Measurements from ENCODE around the gene C1orf141. TPM values are rescaled to one million over a fixed set of nuclear protein-coding genes. Genes with fewer than 3 reads are reported as not detected.

C1orf141 gene
- total and polyA plus RNA-seq, 2 experiments from 2014 or later: not detected

DNA sequence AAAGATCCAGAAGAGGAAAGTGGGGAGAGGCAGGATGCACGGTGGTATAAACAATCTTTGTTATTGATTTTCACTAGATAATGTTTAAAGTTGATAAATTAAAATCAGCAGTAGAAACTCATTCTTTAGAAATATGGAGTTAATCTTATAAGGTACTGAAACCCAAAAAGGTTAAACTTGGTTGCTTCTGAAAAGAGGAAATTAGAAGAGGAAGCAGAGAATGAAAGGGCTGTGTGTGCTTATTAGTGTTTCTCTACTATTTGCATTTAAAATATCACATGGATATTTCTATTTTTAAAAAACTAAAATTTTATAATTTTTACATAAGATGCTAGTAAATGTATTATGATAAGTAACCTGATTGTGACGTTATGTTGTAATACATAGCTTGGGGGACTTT is 24.4 kb downstream of the C1orf141 start:
- TF ChIP-seq, protein P1, sequence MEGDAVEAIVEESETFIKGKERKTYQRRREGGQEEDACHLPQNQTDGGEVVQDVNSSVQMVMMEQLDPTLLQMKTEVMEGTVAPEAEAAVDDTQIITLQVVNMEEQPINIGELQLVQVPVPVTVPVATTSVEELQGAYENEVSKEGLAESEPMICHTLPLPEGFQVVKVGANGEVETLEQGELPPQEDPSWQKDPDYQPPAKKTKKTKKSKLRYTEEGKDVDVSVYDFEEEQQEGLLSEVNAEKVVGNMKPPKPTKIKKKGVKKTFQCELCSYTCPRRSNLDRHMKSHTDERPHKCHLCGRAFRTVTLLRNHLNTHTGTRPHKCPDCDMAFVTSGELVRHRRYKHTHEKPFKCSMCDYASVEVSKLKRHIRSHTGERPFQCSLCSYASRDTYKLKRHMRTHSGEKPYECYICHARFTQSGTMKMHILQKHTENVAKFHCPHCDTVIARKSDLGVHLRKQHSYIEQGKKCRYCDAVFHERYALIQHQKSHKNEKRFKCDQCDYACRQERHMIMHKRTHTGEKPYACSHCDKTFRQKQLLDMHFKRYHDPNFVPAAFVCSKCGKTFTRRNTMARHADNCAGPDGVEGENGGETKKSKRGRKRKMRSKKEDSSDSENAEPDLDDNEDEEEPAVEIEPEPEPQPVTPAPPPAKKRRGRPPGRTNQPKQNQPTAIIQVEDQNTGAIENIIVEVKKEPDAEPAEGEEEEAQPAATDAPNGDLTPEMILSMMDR (IDR thresholded peaks at IDR 0.05; ENCODE audit: low read depth, low read length): no peak
- DNase-seq (ENCODE audit: low read depth in 1 of 2, low spot score in 1 of 2): no peak
- Histone ChIP-seq H3K36me3 (no peaks in the 10 kb centered on the region), H3K4me1 (ENCODE audit: low read depth) (no peaks in the 10 kb centered on the region), H3K4me3 (no peak overlapping the region), H3K27me3 (no peaks in the 10 kb centered on the region), H3K9me3 (ENCODE audit: low read depth) (no peaks in the 10 kb centered on the region), H3K27ac (no peak overlapping the region)

DNA sequence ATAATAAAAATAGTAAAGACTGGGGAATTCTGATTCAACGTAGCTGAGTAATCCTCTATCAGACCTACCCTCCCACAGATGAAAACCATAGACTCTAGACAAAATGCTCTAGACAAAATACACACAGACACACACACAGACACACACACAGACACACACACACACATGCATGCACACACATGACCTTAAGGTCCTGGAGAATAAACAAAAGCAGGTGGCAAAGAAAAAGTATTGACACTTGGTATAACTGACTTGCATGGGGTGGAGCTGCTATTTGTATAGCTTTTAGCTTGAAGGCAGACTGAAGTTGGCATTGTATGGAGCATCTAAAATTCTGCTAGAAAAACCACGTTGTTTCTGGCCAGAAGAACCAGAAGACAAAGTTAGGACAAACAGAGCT is 29.3 kb downstream of the C1orf141 start:
- TF ChIP-seq, protein P1 (IDR thresholded peaks at IDR 0.05; ENCODE audit: low read depth, low read length): no peak
- H3K27me3 ChIP-seq: no peaks in the 10 kb centered on the region
- no peak for DNase-seq (ENCODE audit: low read depth in 1 of 2, low spot score in 1 of 2)
- no peaks in the 10 kb centered on the region for H3K36me3 ChIP-seq
- peaks cover 4% of the 10 kb centered on the region for H3K4me1 ChIP-seq (ENCODE audit: low read depth)
- H3K4me3 ChIP-seq: no peak overlapping the region
- no peak overlapping the region for H3K27ac ChIP-seq
- no peaks in the 10 kb centered on the region for H3K9me3 ChIP-seq (ENCODE audit: low read depth)

GRCh38 chr1:67103548-67103947 is 31.2 kb downstream of the C1orf141 start:
- no peak overlapping the region for H3K27ac ChIP-seq
- no peaks in the 10 kb centered on the region for H3K36me3 ChIP-seq
- DNase-seq (ENCODE audit: low read depth in 1 of 2, low spot score in 1 of 2): no peak
- TF ChIP-seq, protein P1 (IDR thresholded peaks at IDR 0.05; ENCODE audit: low read depth, low read length): no peak
- no peak overlapping the region for H3K4me3 ChIP-seq
- no peaks in the 10 kb centered on the region for H3K9me3 ChIP-seq (ENCODE audit: low read depth)
- no peaks in the 10 kb centered on the region for H3K27me3 ChIP-seq
- H3K4me1 ChIP-seq (ENCODE audit: low read depth): peaks cover 4% of the 10 kb centered on the region

- no peak overlapping the region for H3K27ac ChIP-seq
- peaks cover 4% of the 10 kb centered on the region for H3K4me1 ChIP-seq (ENCODE audit: low read depth)
- no peaks in the 10 kb centered on the region for H3K36me3 ChIP-seq
- H3K4me3 ChIP-seq: no peak overlapping the region
- no peaks in the 10 kb centered on the region for H3K9me3 ChIP-seq (ENCODE audit: low read depth)
- DNase-seq (ENCODE audit: low read depth in 1 of 2, low spot score in 1 of 2): peak in 1 of 2 donors; percentile 12
- H3K27me3 ChIP-seq: no peaks in the 10 kb centered on the region
- TF ChIP-seq, protein P1 (IDR thresholded peaks at IDR 0.05; ENCODE audit: low read depth, low read length): no peak
These were observed 33.9 kb downstream of the C1orf141 start for GRCh38 chr1:67100833-67101232.

DNA sequence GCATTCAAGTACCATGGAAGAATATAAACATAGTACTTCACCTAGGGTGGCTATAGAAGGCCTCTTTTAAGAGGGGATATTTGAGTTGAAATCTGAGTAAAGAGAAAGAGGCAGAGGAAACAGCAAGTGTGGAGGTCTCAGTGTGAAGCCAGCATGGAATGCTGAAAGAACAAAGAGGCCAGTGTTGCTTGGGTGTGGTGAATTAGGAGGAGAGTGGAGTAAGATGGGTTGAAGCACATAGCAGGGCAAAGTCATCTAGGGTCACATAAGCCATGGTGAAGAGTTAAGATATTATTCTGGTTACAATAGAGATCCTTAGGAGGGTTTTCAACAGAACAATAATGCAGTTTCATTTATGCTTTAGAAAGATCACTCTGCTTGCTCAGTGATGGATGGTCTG is 37.5 kb downstream of the C1orf141 start:
- no peak for DNase-seq (ENCODE audit: low read depth in 1 of 2, low spot score in 1 of 2)
- TF ChIP-seq, protein P1 (IDR thresholded peaks at IDR 0.05; ENCODE audit: low read depth, low read length): no peak
- H3K4me3 ChIP-seq: no peak overlapping the region
- H3K9me3 ChIP-seq (ENCODE audit: low read depth): no peaks in the 10 kb centered on the region
- no peak overlapping the region for H3K27ac ChIP-seq
- no peaks in the 10 kb centered on the region for H3K36me3 ChIP-seq
- no peaks in the 10 kb centered on the region for H3K27me3 ChIP-seq
- peaks cover 4% of the 10 kb centered on the region for H3K4me1 ChIP-seq (ENCODE audit: low read depth)

GRCh38 chr1:67094191-67094590 is 40.6 kb downstream of the C1orf141 start:
- TF ChIP-seq, protein P1 (IDR thresholded peaks at IDR 0.05; ENCODE audit: low read depth, low read length): no peak
- no peak overlapping the region for H3K27ac ChIP-seq
- no peak for DNase-seq (ENCODE audit: low read depth in 1 of 2, low spot score in 1 of 2)
- no peaks in the 10 kb centered on the region for H3K9me3 ChIP-seq (ENCODE audit: low read depth)
- H3K4me3 ChIP-seq: no peak overlapping the region
- H3K27me3 ChIP-seq: no peaks in the 10 kb centered on the region
- no peaks in the 10 kb centered on the region for H3K36me3 ChIP-seq
- H3K4me1 ChIP-seq (ENCODE audit: low read depth): no peaks in the 10 kb centered on the region

Data from cardiac muscle cell (in vitro differentiated cells and primary cell).